Upper lobe of left lung (tissue), 6 donors: Measurements from ENCODE around the gene MPV17. TPM values are rescaled to one million over a fixed set of nuclear protein-coding genes. Genes with fewer than 3 reads are reported as not detected.

Experiments
- ATAC-seq, 2 donors: fragments of 200-7000 bp; cut with Tn5 transposase; one replicate each; pipeline ENCODE4 v1.9.1; 2022; ENCODE audit warnings: mild to moderate bottlenecking in 2 of 2, moderate library complexity in 2 of 2; ENCODE audit not compliant: low FRiP score in 2 of 2
- DNase-seq, 2 donors: peaks; one replicate each; pipeline ENCODE4 v3.0.0-alpha.2; 2019 to 2020
- H3K27ac ChIP-seq, 4 donors: fragments of 200-600 bp; sonication (generic); one replicate each; pipeline ENCODE4 v1.5.1; 2016 to 2019
- H3K27me3 ChIP-seq, 4 donors: fragments of 200-600 bp; sonication (generic); one replicate each; pipeline ENCODE4 v1.5.1; 2017 to 2019
- H3K36me3 ChIP-seq, 4 donors: fragments of 200-600 bp; sonication (generic); one replicate each; pipeline ENCODE4 v1.5.1; 2016 to 2019
- H3K4me1 ChIP-seq, 4 donors: fragments of 200-600 bp; sonication (generic); one replicate each; pipeline ENCODE4 v1.5.1; 2018 to 2019
- H3K4me3 ChIP-seq, 4 donors: fragments of 200-600 bp; sonication (generic); one replicate each; pipeline ENCODE4 v1.5.1; 2017 to 2019; ENCODE audit warnings: mild to moderate bottlenecking in 2 of 4, moderate library complexity in 1 of 4
- H3K9me3 ChIP-seq, 4 donors: fragments of 200-600 bp; sonication (generic); one replicate each; pipeline ENCODE4 v1.5.1; 2018 to 2019
- CTCF ChIP-seq, 6 experiments: fragments of 450-650 bp in 4 of 6; fragments of 200-600 bp in 2 of 6; sonication (generic) in 2 of 6; IDR thresholded peaks; one replicate each; pipeline ENCODE4 v1.5.1; 2016 to 2019; ENCODE audit warnings: antibody characterized with exemption in 6 of 6
- EP300 ChIP-seq, 4 donors: sonication (generic); formaldehyde crosslinking; IDR thresholded peaks; one replicate each; pipeline ENCODE4 v1.5.1; 2017; ENCODE audit warnings: antibody characterized with exemption in 4 of 4, control low read depth in 2 of 4
- POLR2A ChIP-seq, 4 donors: fragments of 450-650 bp; IDR thresholded peaks; one replicate each; pipeline ENCODE4 v1.5.1; 2016 to 2017; ENCODE audit warnings: antibody characterized with exemption in 4 of 4, mild to moderate bottlenecking in 2 of 4
- POLR2AphosphoS5 ChIP-seq, 2 donors: sonication (generic); formaldehyde crosslinking; IDR thresholded peaks; one replicate each; pipeline ENCODE4 v1.5.1; 2017; ENCODE audit warnings: antibody characterized with exemption in 2 of 2
- WGBS, 2 donors: methylation state at CpG; one replicate each; pipeline ENCODE4 v1.1.5; 2017 to 2018; 5-methylcytosine and 5-hydroxymethylcytosine counted together
- total RNA-seq, 6 donors: library from RNA; depleted of rRNA in 4 of 6; stranded (reverse); fragments of >200 nt in 4 of 6; gene quantifications; one replicate each; pipeline versions ENCODE4 v1.1.0 to v1.2.1, GENCODE V29; 2016 to 2021
- donor health status: DM: no; HTN: no; CAD: no; lungs with moderate emphysema.
- donor health status: DM: no; HTN: yes; CAD: no; lungs with severe emphysema.

Gene MPV17
- total RNA-seq, 6 donors from 2014 or later: 51.2 to 99.3 (median 75.9) TPM

- Histone ChIP-seq H3K4me3 (no peak overlapping the region), H3K4me1 (peaks cover 0 to 7% (median 2%) of the 10 kb centered on the region in 4 donors), H3K27me3 (no peaks in the 10 kb centered on the region), H3K9me3 (no peaks in the 10 kb centered on the region), H3K27ac (no peak overlapping the region), H3K36me3 (peaks cover 6 to 14% (median 10%) of the 10 kb centered on the region in 4 donors)
- no peak for TF ChIP-seq POLR2A (IDR thresholded peaks at IDR 0.05)
- no peak for TF ChIP-seq CTCF (IDR thresholded peaks at IDR 0.05)
- TF ChIP-seq POLR2AphosphoS5 (IDR thresholded peaks at IDR 0.05): no peak
- no peak for TF ChIP-seq EP300 (IDR thresholded peaks at IDR 0.05)
- WGBS, 2 donors: 95% methylated on average over 2 of the region's 2 CpGs
- peak in 1 of 2 donors; percentile 56 for ATAC-seq
- no peak for DNase-seq
These were observed 24.7 kb upstream of the MPV17 start for GRCh38 chr2:27347641-27348040.

GRCh38 chr2:27336173-27336572 is 13.3 kb upstream of the MPV17 start:
- H3K36me3 ChIP-seq: peaks cover 47 to 99% (median 84%) of the 10 kb centered on the region in 4 donors
- no peaks in the 10 kb centered on the region for H3K27me3 ChIP-seq
- 92 to 99% methylated on average over 7 of the region's 7 CpGs for WGBS, 2 donors
- DNase-seq (no peak), ATAC-seq (no peak)
- H3K4me3 ChIP-seq: no peak overlapping the region
- TF ChIP-seq POLR2A (IDR thresholded peaks at IDR 0.05) (no peak), EP300 (IDR thresholded peaks at IDR 0.05) (no peak), POLR2AphosphoS5 (IDR thresholded peaks at IDR 0.05) (no peak), CTCF (IDR thresholded peaks at IDR 0.05) (no peak)
- no peaks in the 10 kb centered on the region for H3K4me1 ChIP-seq
- H3K27ac ChIP-seq: no peak overlapping the region
- H3K9me3 ChIP-seq: no peaks in the 10 kb centered on the region

- WGBS, 2 donors: 82 to 87% methylated on average over 3 of the region's 3 CpGs
- DNase-seq: no peak
- H3K36me3 ChIP-seq: peaks cover 44 to 99% (median 80%) of the 10 kb centered on the region in 4 donors
These were observed 12.4 kb upstream of the MPV17 start for GRCh38 chr2:27335311-27335710.

GRCh38 chr2:27324720-27325119 is 1.8 kb upstream of the MPV17 start:
- no peaks in the 10 kb centered on the region for H3K27me3 ChIP-seq
- DNase-seq (no peak), ATAC-seq (no peak)
- H3K4me1 ChIP-seq: peaks cover 17 to 27% (median 23%) of the 10 kb centered on the region in 4 donors
- H3K9me3 ChIP-seq: no peaks in the 10 kb centered on the region
- no peak overlapping the region for H3K4me3 ChIP-seq
- 80 to 91% methylated on average over 5 of the region's 5 CpGs for WGBS, 2 donors
- no peak overlapping the region for H3K27ac ChIP-seq
- peaks cover 20 to 39% (median 31%) of the 10 kb centered on the region in 4 donors for H3K36me3 ChIP-seq
- TF ChIP-seq EP300 (IDR thresholded peaks at IDR 0.05) (no peak), CTCF (IDR thresholded peaks at IDR 0.05) (no peak), POLR2AphosphoS5 (IDR thresholded peaks at IDR 0.05) (no peak), POLR2A (IDR thresholded peaks at IDR 0.05) (no peak)

More at GRCh38 chr2:27335311-27335710, 12.4 kb upstream of the MPV17 start:
- H3K9me3 ChIP-seq: no peaks in the 10 kb centered on the region
- TF ChIP-seq POLR2AphosphoS5 (IDR thresholded peaks at IDR 0.05) (no peak), EP300 (IDR thresholded peaks at IDR 0.05) (no peak), POLR2A (IDR thresholded peaks at IDR 0.05) (no peak), CTCF (IDR thresholded peaks at IDR 0.05) (no peak)
- no peaks in the 10 kb centered on the region for H3K27me3 ChIP-seq
- H3K4me1 ChIP-seq: no peaks in the 10 kb centered on the region
- H3K27ac ChIP-seq: no peak overlapping the region
- no peak overlapping the region for H3K4me3 ChIP-seq
- ATAC-seq: no peak
